Breast epithelium (tissue), 4 donors: ENCODE data around the gene PTPN14. TPM values are rescaled to one million over a fixed set of nuclear protein-coding genes. Genes with fewer than 3 reads are reported as not detected.

Experiments
- DNase-seq, 2 donors: peaks; one replicate each; pipeline ENCODE4 v3.0.0-alpha.2; 2019; ENCODE audit warnings: low spot score in 2 of 2
- H3K27ac ChIP-seq, 2 donors: fragments of 200-600 bp; sonication (generic) in 1 of 2; one replicate each; pipeline ENCODE4 v1.5.1; 2016 to 2019; ENCODE audit warnings: mild to moderate bottlenecking in 1 of 2
- H3K27me3 ChIP-seq, 2 donors: fragments of 200-600 bp; sonication (generic) in 1 of 2; one replicate each; pipeline versions ENCODE4 v1.5.1 to v1.6.0; 2017 to 2019; ENCODE audit warnings: control low read depth in 1 of 2, mild to moderate bottlenecking in 1 of 2
- H3K36me3 ChIP-seq: fragments of 200-600 bp; one replicate; pipeline ENCODE4 v1.5.1; 2019
- H3K4me1 ChIP-seq, 2 donors: fragments of 200-600 bp; sonication (generic); one replicate each; pipeline ENCODE4 v1.5.1; 2016 to 2019; ENCODE audit warnings: control low read depth in 1 of 2
- H3K4me3 ChIP-seq, 3 donors: fragments of 200-600 bp; sonication (generic); 1 replicate in 2 of 3; 2 replicates in 1 of 3; pipeline ENCODE4 v1.5.1; 2016 to 2019; ENCODE audit warnings: mild to moderate bottlenecking in 3 of 3, moderate library complexity in 2 of 3
- H3K9me3 ChIP-seq, 2 donors: fragments of 200-600 bp; sonication (generic) in 1 of 2; one replicate each; pipeline ENCODE4 v1.5.1; 2016 to 2019; ENCODE audit warnings: control low read depth in 1 of 2
- CTCF ChIP-seq, 3 donors: fragments of 450-650 bp; IDR thresholded peaks; one replicate each; pipeline ENCODE4 v1.5.1; 2016 to 2017; ENCODE audit warnings: antibody characterized with exemption in 3 of 3, mild to moderate bottlenecking in 3 of 3, moderate library complexity in 3 of 3
- POLR2A ChIP-seq: fragments of 450-650 bp; IDR thresholded peaks from one replicate; pipeline ENCODE4 v1.6.1; 2016; ENCODE audit warnings: antibody characterized with exemption, mild to moderate bottlenecking, moderate library complexity
- POLR2AphosphoS5 ChIP-seq, 3 donors: sonication (generic); formaldehyde crosslinking; IDR thresholded peaks; one replicate each; pipeline ENCODE4 v1.6.1; 2017; ENCODE audit warnings: antibody characterized with exemption in 3 of 3
- intact Hi-C: fragments of 100-400 bp; cut with DNase I; formaldehyde crosslinking; loops from one replicate; pipeline ENCODE4 v1.15.1; 2023; ENCODE audit warnings: low total_unique reads
- total RNA-seq, 3 donors: library from RNA; depleted of rRNA; stranded (reverse); fragments of >200 nt; gene quantifications; one replicate each; pipeline ENCODE4 v1.1.0, GENCODE V29; 2016

PTPN14 gene
- total RNA-seq, 3 donors from 2014 or later, result 30.4 to 57.4 (median 49.5) TPM

- intact Hi-C loops, result no loop called here
These were observed 218.2 kb downstream of the PTPN14 start for GRCh38 chr1:214332946-214333798.

DNA sequence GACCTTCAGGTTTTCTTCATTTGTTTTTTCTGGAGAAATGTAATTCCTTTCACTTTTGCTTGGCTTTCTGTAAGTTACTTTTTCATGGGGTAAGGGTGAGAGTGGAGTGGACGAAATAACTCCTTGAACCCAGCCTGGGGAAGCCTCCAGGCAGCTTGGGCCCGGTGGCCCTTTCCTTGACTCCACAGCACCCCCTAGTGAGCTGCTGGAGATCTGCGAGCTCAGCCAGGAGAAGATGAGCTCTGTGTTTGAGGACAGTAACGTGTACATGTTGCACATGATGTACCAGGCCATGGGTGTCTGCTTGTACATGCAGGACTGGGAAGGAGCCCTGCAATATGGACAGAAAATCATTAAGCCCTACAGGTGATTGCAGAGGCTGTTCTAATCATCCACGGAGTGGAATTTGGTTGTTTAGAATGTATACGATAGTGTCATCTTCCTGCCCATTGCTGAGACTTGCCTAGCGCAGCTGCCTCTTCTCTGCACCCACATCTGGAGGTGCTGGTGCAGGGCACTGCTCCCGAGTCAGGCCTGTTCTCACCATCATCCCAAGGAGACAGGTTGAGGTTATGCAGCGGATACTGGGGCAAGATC lies 219.5 kb downstream of the PTPN14 start:
- TF ChIP-seq POLR2A (no peak), CTCF (IDR thresholded peaks at IDR 0.05) (peak; percentile 40 to 53 (median 45))
- intact Hi-C loops, result no loop called here

More at GRCh38 chr1:214332946-214333798, 218.2 kb downstream of the PTPN14 start:
- Histone ChIP-seq H3K27ac (peak overlapping the region in 1 of 2 donors; percentile 26), H3K9me3 (no peaks in the 10 kb centered on the region), H3K4me1 (no peaks in the 10 kb centered on the region), H3K36me3 (no peaks in the 10 kb centered on the region), H3K27me3 (no peaks in the 10 kb centered on the region), H3K4me3 (no peak overlapping the region)
- TF ChIP-seq POLR2AphosphoS5 (IDR thresholded peaks at IDR 0.05) (no peak), CTCF (IDR thresholded peaks at IDR 0.05) (peak; percentile 59 to 84 (median 75)), POLR2A (no peak)
- peak in 1 of 2 donors; percentile 57 for DNase-seq

DNA sequence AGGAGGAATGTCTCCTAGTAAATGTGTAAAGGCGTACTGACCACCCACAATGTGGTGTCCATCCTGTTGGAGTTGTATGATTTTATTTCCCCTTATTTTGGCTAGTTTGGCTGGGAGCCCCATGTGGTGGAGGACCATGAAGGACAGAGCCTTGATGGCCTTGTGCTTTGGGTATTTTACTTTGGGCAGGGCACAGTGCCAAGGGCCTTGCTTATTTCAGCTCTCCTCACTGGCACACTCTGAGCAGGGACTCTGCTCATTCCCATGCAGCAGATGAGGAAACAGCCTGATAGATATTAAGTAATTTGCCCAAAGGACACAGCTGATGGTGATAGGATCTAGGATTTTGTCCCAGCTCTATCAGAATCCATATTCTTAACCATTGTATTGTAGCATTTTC lies 220.2 kb downstream of the PTPN14 start:
- TF ChIP-seq POLR2A (no peak), POLR2AphosphoS5 (IDR thresholded peaks at IDR 0.05) (no peak), CTCF (IDR thresholded peaks at IDR 0.05) (no peak)
- no peak for DNase-seq
- H3K4me3 ChIP-seq, result no peak overlapping the region
- H3K9me3 ChIP-seq, result no peaks in the 10 kb centered on the region
- no peaks in the 10 kb centered on the region for H3K27me3 ChIP-seq
- intact Hi-C loops, result no loop called here
- H3K36me3 ChIP-seq, result no peaks in the 10 kb centered on the region
- H3K4me1 ChIP-seq, result no peaks in the 10 kb centered on the region
- peak overlapping the region in 1 of 2 donors; percentile 33 for H3K27ac ChIP-seq

More for the DNA sequence above, 219.5 kb downstream of the PTPN14 start:
- Histone ChIP-seq H3K4me3 (no peak overlapping the region), H3K27me3 (no peaks in the 10 kb centered on the region), H3K27ac (no peak overlapping the region), H3K9me3 (no peaks in the 10 kb centered on the region), H3K4me1 (no peaks in the 10 kb centered on the region), H3K36me3 (no peaks in the 10 kb centered on the region)
- no peak for DNase-seq

GRCh38 chr1:214330715-214331114 lies 220.7 kb downstream of the PTPN14 start:
- DNase-seq, result no peak
- no peaks in the 10 kb centered on the region for H3K27me3 ChIP-seq
- H3K27ac ChIP-seq, result peak overlapping the region in 1 of 2 donors; percentile 33
- H3K9me3 ChIP-seq, result no peaks in the 10 kb centered on the region
- no peaks in the 10 kb centered on the region for H3K36me3 ChIP-seq
- intact Hi-C loops, result no loop called here
- H3K4me1 ChIP-seq, result no peaks in the 10 kb centered on the region
- no peak for TF ChIP-seq POLR2AphosphoS5 (IDR thresholded peaks at IDR 0.05)
- H3K4me3 ChIP-seq, result no peak overlapping the region

GRCh38 chr1:214330222-214330621 lies 221.2 kb downstream of the PTPN14 start:
- Histone ChIP-seq H3K27ac (no peak overlapping the region), H3K9me3 (no peaks in the 10 kb centered on the region), H3K4me1 (no peaks in the 10 kb centered on the region), H3K27me3 (no peaks in the 10 kb centered on the region), H3K36me3 (no peaks in the 10 kb centered on the region), H3K4me3 (no peak overlapping the region)
- intact Hi-C loops, result no loop called here
- TF ChIP-seq CTCF (IDR thresholded peaks at IDR 0.05) (no peak), POLR2A (no peak), POLR2AphosphoS5 (IDR thresholded peaks at IDR 0.05) (no peak)
- DNase-seq, result no peak
